Fibroblast of mammary gland (primary cell): ENCODE results near the gene STX1B.
A peak's percentile ranks its signal among the peaks of the same experiment; 100 is the strongest.

Source experiments
- DNase-seq: peaks from one replicate; pipeline ENCODE4 v3.0.0-alpha.2; 2010; ENCODE audit warnings: low read depth
- H3K4me3 ChIP-seq: 2 replicates; pipeline ENCODE4 v1.5.1; 2011; ENCODE audit warnings: low read depth, mild to moderate bottlenecking, low read length, moderate library complexity; ENCODE audit not compliant: control insufficient read depth
- TF ChIP-seq, protein P1 (sequence below): conservative IDR thresholded peaks from 2 replicates; pipeline ENCODE4 v1.5.1; 2011; ENCODE audit warnings: low read depth, low read length, inconsistent platforms; ENCODE audit not compliant: control insufficient read depth, insufficient read depth

STX1B gene

DNA sequence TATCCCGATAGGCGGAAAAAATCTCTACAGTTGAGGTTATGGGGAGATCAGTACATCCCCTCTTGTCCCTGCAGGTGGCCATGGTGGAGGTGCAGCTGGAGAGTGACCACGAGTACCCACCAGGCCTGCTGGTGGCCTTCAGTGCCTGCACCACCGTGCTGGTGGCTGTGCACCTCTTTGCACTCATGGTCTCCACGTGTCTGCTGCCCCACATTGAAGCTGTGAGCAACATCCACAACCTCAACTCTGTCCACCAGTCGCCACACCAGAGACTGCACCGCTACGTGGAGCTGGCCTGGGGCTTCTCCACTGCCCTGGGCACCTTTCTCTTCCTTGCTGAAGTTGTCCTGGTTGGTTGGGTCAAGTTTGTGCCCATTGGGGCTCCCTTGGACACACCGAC lies 57.3 kb downstream of the STX1B start:
- TF ChIP-seq, protein P1, sequence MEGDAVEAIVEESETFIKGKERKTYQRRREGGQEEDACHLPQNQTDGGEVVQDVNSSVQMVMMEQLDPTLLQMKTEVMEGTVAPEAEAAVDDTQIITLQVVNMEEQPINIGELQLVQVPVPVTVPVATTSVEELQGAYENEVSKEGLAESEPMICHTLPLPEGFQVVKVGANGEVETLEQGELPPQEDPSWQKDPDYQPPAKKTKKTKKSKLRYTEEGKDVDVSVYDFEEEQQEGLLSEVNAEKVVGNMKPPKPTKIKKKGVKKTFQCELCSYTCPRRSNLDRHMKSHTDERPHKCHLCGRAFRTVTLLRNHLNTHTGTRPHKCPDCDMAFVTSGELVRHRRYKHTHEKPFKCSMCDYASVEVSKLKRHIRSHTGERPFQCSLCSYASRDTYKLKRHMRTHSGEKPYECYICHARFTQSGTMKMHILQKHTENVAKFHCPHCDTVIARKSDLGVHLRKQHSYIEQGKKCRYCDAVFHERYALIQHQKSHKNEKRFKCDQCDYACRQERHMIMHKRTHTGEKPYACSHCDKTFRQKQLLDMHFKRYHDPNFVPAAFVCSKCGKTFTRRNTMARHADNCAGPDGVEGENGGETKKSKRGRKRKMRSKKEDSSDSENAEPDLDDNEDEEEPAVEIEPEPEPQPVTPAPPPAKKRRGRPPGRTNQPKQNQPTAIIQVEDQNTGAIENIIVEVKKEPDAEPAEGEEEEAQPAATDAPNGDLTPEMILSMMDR = no peak
- no peak overlapping the region for H3K4me3 ChIP-seq
- DNase-seq = no peak

DNA sequence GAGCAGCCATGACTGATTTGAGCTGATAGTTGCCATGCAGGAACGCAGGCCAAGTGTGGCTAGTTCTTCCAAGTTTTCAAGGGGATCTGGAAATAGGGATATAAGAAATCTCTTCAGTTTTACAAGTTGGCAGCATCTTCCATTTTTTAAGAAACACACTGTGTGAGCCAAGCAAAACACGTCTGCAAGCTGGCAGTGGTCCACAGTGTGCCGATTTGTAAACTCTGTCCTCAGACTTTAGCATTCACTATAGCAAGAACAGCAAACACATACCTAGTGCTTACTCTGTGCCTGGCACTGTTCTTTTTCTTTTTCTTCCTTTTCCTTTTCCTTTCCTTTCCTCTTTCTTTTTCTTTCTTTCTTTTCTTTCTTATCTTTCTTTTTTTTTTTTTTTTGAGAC lies 58.7 kb downstream of the STX1B start:
- DNase-seq = peak; percentile 75
- TF ChIP-seq, protein P1 = no peak
- no peak overlapping the region for H3K4me3 ChIP-seq

DNA sequence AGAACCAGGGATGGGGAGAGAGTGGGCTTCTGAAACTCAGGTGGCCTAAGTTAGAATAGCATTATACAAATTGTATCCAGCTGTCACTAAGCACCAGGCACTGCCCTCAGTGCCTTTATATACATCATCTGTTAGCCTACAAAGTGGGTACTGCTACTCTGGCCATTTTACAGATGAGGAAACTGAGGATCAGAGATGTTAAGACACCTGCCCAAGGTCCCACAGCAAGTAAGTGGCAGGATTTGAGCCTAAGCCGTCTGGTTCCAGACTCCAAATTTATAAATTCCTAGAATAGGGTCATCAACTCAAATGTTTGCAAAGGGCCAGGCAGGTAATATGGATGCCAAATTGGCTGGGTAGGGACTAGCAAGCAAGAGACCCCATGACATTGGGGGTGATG lies 59.2 kb downstream of the STX1B start:
- no peak overlapping the region for H3K4me3 ChIP-seq
- TF ChIP-seq, protein P1 = no peak
- DNase-seq = no peak

DNA sequence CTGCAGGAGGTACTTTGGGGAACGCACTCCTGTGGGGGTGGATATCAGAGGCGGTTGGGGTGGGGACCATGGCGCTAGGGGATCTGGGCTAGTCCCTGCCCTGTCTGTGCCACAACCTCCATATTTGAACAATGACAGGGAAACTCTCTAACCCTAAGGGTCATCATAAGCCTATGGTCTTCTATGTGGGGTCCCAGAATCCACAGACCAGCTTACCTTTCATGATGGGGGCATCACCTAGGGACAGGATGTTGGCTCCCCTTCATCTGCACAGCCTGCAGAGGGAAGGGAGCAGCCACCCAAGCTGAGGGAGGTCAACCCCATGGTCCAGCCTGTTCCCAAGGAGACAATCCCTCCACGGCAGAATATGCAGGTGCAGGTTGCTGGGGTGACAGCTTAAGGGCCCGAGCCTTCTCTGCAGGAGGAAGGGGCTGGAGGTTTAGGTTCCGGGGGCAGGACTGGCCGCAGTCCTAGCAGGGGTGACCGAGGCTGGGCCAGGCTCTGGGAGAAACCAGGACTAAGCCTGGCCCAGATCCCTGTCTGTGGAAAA lies 59.8 kb downstream of the STX1B start:
- TF ChIP-seq, protein P1 = no peak
- no peak for DNase-seq
- peak overlapping the region; percentile 75 for H3K4me3 ChIP-seq

DNA sequence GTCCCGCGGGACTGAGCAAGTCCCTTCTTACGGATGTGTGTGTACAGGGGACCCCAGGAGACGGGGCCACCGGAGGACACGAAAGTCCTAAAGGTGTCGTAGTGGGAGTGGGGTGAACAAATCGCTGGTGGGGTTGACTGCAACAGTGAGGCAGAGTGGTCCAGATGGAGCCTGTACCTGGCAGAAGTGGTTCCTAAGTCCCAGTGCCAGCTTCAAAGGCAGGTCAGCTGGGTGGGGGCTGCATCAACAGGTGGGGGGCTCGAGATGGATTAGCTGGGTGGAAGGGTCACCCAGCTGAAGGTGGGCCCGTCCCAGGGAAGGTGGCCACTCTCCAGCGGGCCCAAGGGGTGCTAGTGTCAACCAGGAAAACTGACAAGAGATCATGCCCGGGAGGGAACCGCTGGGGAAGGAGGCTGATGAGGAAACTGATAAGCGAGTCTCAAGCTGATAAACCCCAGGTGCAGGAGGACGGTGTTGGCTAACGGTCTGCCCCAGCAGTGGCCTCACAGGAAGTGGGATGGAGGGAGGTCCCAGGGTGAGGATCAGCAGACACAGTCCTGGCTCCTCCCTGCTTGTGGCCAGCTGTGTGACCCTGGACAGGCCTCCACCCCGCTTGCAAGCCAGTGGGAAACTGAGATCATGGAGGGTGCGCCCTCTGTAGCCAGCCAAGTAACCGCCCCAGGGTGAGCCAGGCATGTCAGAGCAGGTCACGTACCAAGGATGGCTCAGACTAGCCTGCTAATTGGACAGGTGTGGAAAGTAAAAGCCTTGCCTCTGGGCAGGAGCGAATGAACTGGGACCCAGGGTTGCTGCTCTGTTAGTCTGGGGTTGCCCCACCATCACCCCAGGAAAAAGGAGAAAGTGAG lies 60.6 kb downstream of the STX1B start:
- TF ChIP-seq, protein P1 = no peak
- DNase-seq = peak; percentile 91
- H3K4me3 ChIP-seq = peak overlapping the region; percentile 75

GRCh38 chr16:30948667-30949649 lies 61.5 kb downstream of the STX1B start, which contains the start of gene ORAI3:
Gene ORAI3 (plus strand): TSS chr16:30949068. CDS start chr16:30949290, 222 bp downstream.
- peak; percentile 46 for DNase-seq
- H3K4me3 ChIP-seq = peak within 1 kb of the TSS; percentile 75
- TF ChIP-seq, protein P1 = no peak
